Right lobe of liver (tissue), 6 donors: Measurements from ENCODE around the gene ATP1B2. TPM values are rescaled to one million over a fixed set of nuclear protein-coding genes. Genes with fewer than 3 reads are reported as not detected.
A peak's percentile ranks its signal among the peaks of the same experiment; 100 is the strongest.

Experiments used
- ATAC-seq, 4 donors: fragments of 200-7000 bp; cut with Tn5 transposase; one replicate each; pipeline ENCODE4 v1.9.1; 2020; ENCODE audit warnings: mild to moderate bottlenecking in 4 of 4, moderate library complexity in 4 of 4
- DNase-seq, 3 donors: peaks; one replicate each; pipeline ENCODE4 v3.0.0-alpha.2; 2020
- H3K27ac ChIP-seq, 3 donors: fragments of 200-600 bp; one replicate each; pipeline ENCODE4 v1.8.0; 2022
- H3K27me3 ChIP-seq, 2 donors: fragments of 200-600 bp; one replicate each; pipeline ENCODE4 v1.8.0; 2022
- H3K36me3 ChIP-seq, 4 donors: fragments of 200-600 bp; sonication (generic) in 1 of 4; one replicate each; pipeline versions ENCODE4 v1.5.1 to v1.8.0; 2017 to 2022; ENCODE audit warnings: control low read depth in 1 of 4
- H3K4me1 ChIP-seq, 4 donors: fragments of 200-600 bp; sonication (generic) in 1 of 4; one replicate each; pipeline versions ENCODE4 v1.5.1 to v1.8.0; 2017 to 2022; ENCODE audit warnings: control low read depth in 1 of 4
- H3K4me3 ChIP-seq, 3 donors: fragments of 200-600 bp; one replicate each; pipeline ENCODE4 v1.8.0; 2022
- H3K9me3 ChIP-seq, 4 donors: fragments of 200-600 bp; sonication (generic) in 1 of 4; one replicate each; pipeline versions ENCODE4 v1.5.1 to v1.8.0; 2017 to 2022; ENCODE audit warnings: control low read depth in 1 of 4
- POLR2A ChIP-seq: fragments of 450-650 bp; IDR thresholded peaks from one replicate; pipeline ENCODE4 v1.6.1; 2017; ENCODE audit warnings: antibody characterized with exemption, mild to moderate bottlenecking
- WGBS: methylation state at CpG from one replicate; pipeline ENCODE4 v1.1.6; 2018; ENCODE audit warnings: low coverage, low lambda C conversion rate; ENCODE audit not compliant: insufficient coverage; ENCODE audit errors: missing lambda C conversion rate; 5-methylcytosine and 5-hydroxymethylcytosine counted together
- intact Hi-C, 2 donors: fragments of 100-400 bp; cut with DNase I; formaldehyde crosslinking; loops; one replicate each; pipeline versions ENCODE4 v1.11.2 to v1.14.1; 2022
- total RNA-seq, 6 experiments: library from RNA; depleted of rRNA in 2 of 6; stranded (reverse); fragments of >200 nt in 2 of 6; fragmentation: NEBNext Ultra II Directional in 3 of 6; extraction: Animal tissue kit (Norgen Biotek cat#: 25700) in 3 of 6; gene quantifications; one replicate each; pipeline versions ENCODE4 v1.1.0 to v1.2.4, GENCODE V29; 2016 to 2023
- TF ChIP-seq, protein P1 (sequence below), 4 donors: fragments of 200-600 bp in 3 of 4; fragments of 450-650 bp in 1 of 4; IDR thresholded peaks; one replicate each; pipeline versions ENCODE4 v1.5.1 to v1.8.0; 2016 to 2022; ENCODE audit warnings: antibody characterized with exemption in 4 of 4, mild to moderate bottlenecking in 2 of 4
- donor health status: DM: no; HTN: yes; CAD: no.
- donor health status: DM: no; HTN: no; CAD: no.
- donor health status: DM: no; HTN: no; CAD: no.
- donor health status: DM: no; HTN: yes; CAD: no.
- donor health status: DM: no; HTN: yes; CAD: no.

The ATP1B2 gene
- total RNA-seq, 6 experiments from 2014 or later = 0.43 to 1.7 (median 0.91) TPM

DNA sequence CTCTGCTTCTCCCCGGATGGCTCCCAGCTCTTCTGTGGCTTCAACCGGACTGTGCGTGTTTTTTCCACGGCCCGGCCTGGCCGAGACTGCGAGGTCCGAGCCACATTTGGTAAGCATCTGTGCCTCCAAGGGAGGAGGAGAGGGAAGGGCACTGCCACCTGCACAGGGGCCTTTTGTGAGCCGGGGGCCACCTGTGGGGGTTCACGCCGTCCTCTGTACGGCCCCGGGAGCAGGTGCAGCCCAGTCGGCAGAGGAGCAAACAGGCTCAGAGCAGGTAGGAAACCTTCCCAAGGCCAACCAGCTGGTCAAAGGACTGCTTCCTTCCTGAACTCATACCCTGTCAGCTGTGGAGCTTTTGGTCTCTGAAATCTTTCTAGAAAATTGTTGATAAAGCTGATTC, 51.0 kb downstream of the ATP1B2 start:
- no peaks in the 10 kb centered on the region for H3K9me3 ChIP-seq
- intact Hi-C loops = no loop called here
- no peaks in the 10 kb centered on the region for H3K27me3 ChIP-seq
- no peak for TF ChIP-seq POLR2A
- TF ChIP-seq, protein P1, sequence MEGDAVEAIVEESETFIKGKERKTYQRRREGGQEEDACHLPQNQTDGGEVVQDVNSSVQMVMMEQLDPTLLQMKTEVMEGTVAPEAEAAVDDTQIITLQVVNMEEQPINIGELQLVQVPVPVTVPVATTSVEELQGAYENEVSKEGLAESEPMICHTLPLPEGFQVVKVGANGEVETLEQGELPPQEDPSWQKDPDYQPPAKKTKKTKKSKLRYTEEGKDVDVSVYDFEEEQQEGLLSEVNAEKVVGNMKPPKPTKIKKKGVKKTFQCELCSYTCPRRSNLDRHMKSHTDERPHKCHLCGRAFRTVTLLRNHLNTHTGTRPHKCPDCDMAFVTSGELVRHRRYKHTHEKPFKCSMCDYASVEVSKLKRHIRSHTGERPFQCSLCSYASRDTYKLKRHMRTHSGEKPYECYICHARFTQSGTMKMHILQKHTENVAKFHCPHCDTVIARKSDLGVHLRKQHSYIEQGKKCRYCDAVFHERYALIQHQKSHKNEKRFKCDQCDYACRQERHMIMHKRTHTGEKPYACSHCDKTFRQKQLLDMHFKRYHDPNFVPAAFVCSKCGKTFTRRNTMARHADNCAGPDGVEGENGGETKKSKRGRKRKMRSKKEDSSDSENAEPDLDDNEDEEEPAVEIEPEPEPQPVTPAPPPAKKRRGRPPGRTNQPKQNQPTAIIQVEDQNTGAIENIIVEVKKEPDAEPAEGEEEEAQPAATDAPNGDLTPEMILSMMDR (IDR thresholded peaks at IDR 0.05) = no peak
- WGBS = 100% methylated on average over 2 of the region's 14 CpGs
- no peak for ATAC-seq
- H3K27ac ChIP-seq = no peak overlapping the region
- no peak overlapping the region for H3K4me3 ChIP-seq
- no peaks in the 10 kb centered on the region for H3K4me1 ChIP-seq
- DNase-seq = no peak
- H3K36me3 ChIP-seq = peaks cover 0 to 6% (median 0%) of the 10 kb centered on the region in 4 donors

DNA sequence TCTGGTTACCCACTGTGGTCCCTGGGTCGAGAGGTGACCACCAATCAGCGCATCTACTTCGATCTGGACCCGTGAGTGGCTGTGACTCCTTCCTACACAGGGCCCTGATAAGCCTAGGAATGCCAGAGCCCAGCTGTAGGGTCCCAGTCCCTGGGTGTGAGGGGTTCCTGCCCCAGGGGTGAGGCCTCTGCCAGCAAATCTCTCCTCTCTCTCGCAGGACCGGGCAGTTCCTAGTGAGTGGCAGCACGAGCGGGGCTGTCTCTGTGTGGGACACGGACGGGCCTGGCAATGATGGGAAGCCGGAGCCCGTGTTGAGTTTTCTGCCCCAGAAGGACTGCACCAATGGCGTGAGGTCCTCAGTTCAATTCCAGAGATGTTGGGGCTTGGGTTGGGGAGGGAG, 52.0 kb downstream of the ATP1B2 start:
- H3K27me3 ChIP-seq = no peaks in the 10 kb centered on the region
- intact Hi-C loops = no loop called here
- ATAC-seq = no peak

DNA sequence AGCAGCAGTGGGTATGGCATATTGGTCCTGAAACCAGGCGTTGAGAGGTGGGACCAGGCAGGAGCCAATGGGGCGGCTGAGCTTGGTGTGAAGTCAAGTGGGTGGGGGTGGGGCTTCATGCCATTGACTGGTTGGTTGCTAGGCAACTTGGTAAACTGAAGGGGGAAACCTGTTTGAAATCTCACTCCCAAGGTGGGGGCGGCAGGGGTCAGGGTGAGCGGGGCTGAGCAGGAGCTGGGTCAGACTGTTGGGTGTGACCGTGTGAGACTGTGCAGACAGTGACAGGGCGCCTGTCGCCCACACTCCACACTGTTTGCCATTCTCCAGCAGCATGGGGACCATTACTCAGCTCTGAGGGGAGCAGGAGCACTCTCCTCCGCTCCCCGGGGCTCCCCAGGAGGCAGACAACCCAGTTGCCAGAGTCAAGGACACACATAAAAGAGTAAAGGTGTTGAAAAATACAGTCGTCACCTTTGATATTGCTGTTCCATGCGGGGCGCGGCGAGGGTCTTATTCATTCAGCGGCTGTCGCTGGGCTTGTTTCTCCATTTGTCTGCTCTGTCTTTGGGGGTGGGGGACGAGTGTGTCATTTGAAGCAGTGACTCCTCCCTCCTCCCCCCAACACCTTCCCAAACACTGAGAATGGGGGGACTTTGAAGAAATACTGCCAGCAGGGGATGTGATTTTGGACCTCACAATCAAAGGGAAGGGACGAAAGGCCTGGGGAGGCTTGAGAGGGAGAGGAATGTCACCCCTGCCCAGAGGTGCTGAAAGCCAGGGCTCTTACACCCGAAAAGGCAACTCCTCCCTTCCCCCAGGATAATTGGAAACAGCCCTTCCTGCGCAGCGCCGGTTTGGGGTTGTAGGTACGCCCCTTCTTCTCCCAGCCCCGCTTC, 53.1 kb downstream of the ATP1B2 start:
- H3K27me3 ChIP-seq = no peaks in the 10 kb centered on the region

More for the DNA sequence above, 52.0 kb downstream of the ATP1B2 start:
- Histone ChIP-seq H3K27ac (no peak overlapping the region), H3K4me1 (no peaks in the 10 kb centered on the region), H3K36me3 (peaks cover 0 to 6% (median 0%) of the 10 kb centered on the region in 4 donors), H3K4me3 (no peak overlapping the region), H3K9me3 (no peaks in the 10 kb centered on the region)
- TF ChIP-seq, protein P1 (IDR thresholded peaks at IDR 0.05) = no peak
- DNase-seq = no peak
- WGBS = 90% methylated on average over 4 of the region's 13 CpGs

DNA sequence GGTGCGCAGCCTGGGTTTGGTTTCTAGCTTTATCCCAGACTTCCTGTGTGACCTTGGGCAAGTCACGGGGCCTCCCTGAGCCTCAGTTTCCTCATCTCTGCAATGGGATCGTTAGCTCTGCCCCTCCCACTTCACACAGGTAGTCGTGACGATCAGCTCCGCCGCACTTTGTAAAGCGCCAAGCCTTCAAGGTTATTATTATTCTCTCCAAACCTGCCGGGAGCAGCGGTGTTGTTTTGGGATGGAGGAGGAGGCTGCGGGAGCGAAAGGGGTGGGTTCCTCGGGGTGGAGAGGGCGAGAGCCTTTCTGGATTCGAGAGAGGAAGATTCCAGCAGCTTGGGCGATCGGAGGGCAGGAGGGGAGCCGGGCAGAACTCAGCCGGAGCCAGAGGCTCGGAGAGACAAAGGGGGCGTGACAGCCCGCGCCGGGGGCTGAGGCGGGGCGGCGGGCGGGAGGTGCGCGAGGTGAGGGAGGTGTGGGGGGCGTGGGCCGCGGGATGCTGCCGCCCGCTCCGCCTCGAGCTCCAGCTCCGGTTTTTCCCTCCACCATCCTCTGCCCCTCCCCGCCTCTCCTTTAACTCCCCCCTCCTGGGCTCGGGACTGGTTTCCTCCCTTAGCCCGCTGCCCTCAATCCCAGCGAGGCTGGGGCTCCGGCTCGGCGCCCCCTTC, 54.0 kb downstream of the ATP1B2 start, which contains the start of gene EFNB3:
EFNB3 (plus strand) TSS at position 602 of the 668 bp plus-strand sequence. CDS start 397 bp downstream, outside the sequence.
- intact Hi-C loops = no loop called here
- H3K9me3 ChIP-seq = no peaks in the 10 kb centered on the region
- DNase-seq (no peak), ATAC-seq (peak in 1 of 4 donors; percentile 22)
- H3K27ac ChIP-seq = no peak within 1 kb of the TSS
- TF ChIP-seq POLR2A = no peak
- TF ChIP-seq, protein P1 (IDR thresholded peaks at IDR 0.05) = no peak
- WGBS = 4% methylated on average over 40 of the region's 45 CpGs
- H3K4me1 ChIP-seq = no peaks in the 10 kb centered on the region
- peaks cover 0 to 6% (median 0%) of the 10 kb centered on the region in 4 donors for H3K36me3 ChIP-seq
- H3K4me3 ChIP-seq = peak within 1 kb of the TSS; percentile 9 to 14 (median 13)
- H3K27me3 ChIP-seq = no peaks in the 10 kb centered on the region

More for the DNA sequence above, 53.1 kb downstream of the ATP1B2 start:
- H3K4me3 ChIP-seq = no peak overlapping the region
- 21% methylated on average over 11 of the region's 24 CpGs for WGBS
- H3K9me3 ChIP-seq = no peaks in the 10 kb centered on the region
- peak in 1 of 4 donors; percentile 13 for ATAC-seq
- DNase-seq = no peak
- H3K36me3 ChIP-seq = peaks cover 0 to 6% (median 0%) of the 10 kb centered on the region in 4 donors
- no peaks in the 10 kb centered on the region for H3K4me1 ChIP-seq
- H3K27ac ChIP-seq = no peak overlapping the region
- TF ChIP-seq, protein P1 (IDR thresholded peaks at IDR 0.05) = no peak
- TF ChIP-seq POLR2A = no peak
- intact Hi-C loops = no loop called here
